Measurements from ENCODE around the gene PER2.

Gene PER2

GRCh38 chr2:238294046-238294392 lies 5.6 kb upstream of the PER2 start:
- no peak overlapping the region for H3K4me3 ChIP-seq (ENCODE audit: low read length)
- no peak overlapping the region for H2AFZ ChIP-seq (ENCODE audit: low read depth, low read length)
- no peaks in the 10 kb centered on the region for H4K20me1 ChIP-seq (ENCODE audit: insufficient read depth, low read length)
- H3K36me3 ChIP-seq (replicated peaks; ENCODE audit: low read depth, low read length), result no peaks in the 10 kb centered on the region
- no peak overlapping the region for H3K27ac ChIP-seq (ENCODE audit: low read length)
- H3K4me2 ChIP-seq (ENCODE audit: low read length), result no peak overlapping the region
- H3K27me3 ChIP-seq (ENCODE audit: low read depth, low read length), result peaks cover 4% of the 10 kb centered on the region; the same call in 1 of the 2 replicates
- no peak overlapping the region for H3K9ac ChIP-seq (ENCODE audit: low read length)
- no peaks in the 10 kb centered on the region for H3K79me2 ChIP-seq (ENCODE audit: low read length)
- TF ChIP-seq CTCF (IDR thresholded peaks at IDR 0.05; ENCODE audit: low read depth, low read length), result no peak
- TF ChIP-seq EZH2phosphoT487 (IDR thresholded peaks at IDR 0.05; ENCODE audit: low read depth), result no peak
- peaks cover 4% of the 10 kb centered on the region for H3K4me1 ChIP-seq (ENCODE audit: low read length)
- no peaks in the 10 kb centered on the region for H3K9me3 ChIP-seq (ENCODE audit: insufficient read depth, low read length)

- H3K4me2 ChIP-seq (ENCODE audit: low read length), result no peak overlapping the region
- H3K9ac ChIP-seq (ENCODE audit: low read length), result no peak overlapping the region
- TF ChIP-seq EZH2phosphoT487 (IDR thresholded peaks at IDR 0.05; ENCODE audit: low read depth), result no peak
- no peak for TF ChIP-seq CTCF (IDR thresholded peaks at IDR 0.05; ENCODE audit: low read depth, low read length)
- no peaks in the 10 kb centered on the region; the same call in 1 of the 2 replicates for H4K20me1 ChIP-seq (ENCODE audit: insufficient read depth, low read length)
- H3K27me3 ChIP-seq (ENCODE audit: low read depth, low read length), result no peaks in the 10 kb centered on the region
- H3K9me3 ChIP-seq (ENCODE audit: insufficient read depth, low read length), result no peaks in the 10 kb centered on the region
- H3K36me3 ChIP-seq (replicated peaks; ENCODE audit: low read depth, low read length), result no peaks in the 10 kb centered on the region
- no peak overlapping the region for H3K4me3 ChIP-seq (ENCODE audit: low read length)
- peaks cover 12% of the 10 kb centered on the region for H3K4me1 ChIP-seq (ENCODE audit: low read length)
- peaks cover 17% of the 10 kb centered on the region for H3K79me2 ChIP-seq (ENCODE audit: low read length)
- no peak overlapping the region for H3K27ac ChIP-seq (ENCODE audit: low read length)
- no peak overlapping the region for H2AFZ ChIP-seq (ENCODE audit: low read depth, low read length)
These were observed 3.3 kb upstream of the PER2 start for GRCh38 chr2:238291550-238292281.

GRCh38 chr2:238290715-238291549 lies 2.5 kb upstream of the PER2 start:
- no peaks in the 10 kb centered on the region for H3K27me3 ChIP-seq (ENCODE audit: low read depth, low read length)
- no peak overlapping the region for H3K9ac ChIP-seq (ENCODE audit: low read length)
- peaks cover 12% of the 10 kb centered on the region for H3K4me1 ChIP-seq (ENCODE audit: low read length)
- no peak overlapping the region for H2AFZ ChIP-seq (ENCODE audit: low read depth, low read length)
- H3K4me2 ChIP-seq (ENCODE audit: low read length), result no peak overlapping the region
- H3K79me2 ChIP-seq (ENCODE audit: low read length), result peaks cover 24% of the 10 kb centered on the region
- no peaks in the 10 kb centered on the region for H3K9me3 ChIP-seq (ENCODE audit: insufficient read depth, low read length)
- H3K4me3 ChIP-seq (ENCODE audit: low read length), result no peak overlapping the region
- no peak overlapping the region for H3K27ac ChIP-seq (ENCODE audit: low read length)
- TF ChIP-seq EZH2phosphoT487 (IDR thresholded peaks at IDR 0.05; ENCODE audit: low read depth) (no peak), CTCF (IDR thresholded peaks at IDR 0.05; ENCODE audit: low read depth, low read length) (no peak)
- no peaks in the 10 kb centered on the region; the same call in 1 of the 2 replicates for H4K20me1 ChIP-seq (ENCODE audit: insufficient read depth, low read length)
- H3K36me3 ChIP-seq (replicated peaks; ENCODE audit: low read depth, low read length), result no peaks in the 10 kb centered on the region

- Histone ChIP-seq H3K79me2 (ENCODE audit: low read length) (peaks cover 33% of the 10 kb centered on the region), H3K27ac (ENCODE audit: low read length) (no peak overlapping the region), H4K20me1 (ENCODE audit: insufficient read depth, low read length) (peaks cover 2% of the 10 kb centered on the region; the same call in 1 of the 2 replicates), H3K4me3 (ENCODE audit: low read length) (no peak overlapping the region), H3K36me3 (replicated peaks; ENCODE audit: low read depth, low read length) (no peaks in the 10 kb centered on the region), H3K27me3 (ENCODE audit: low read depth, low read length) (no peaks in the 10 kb centered on the region), H2AFZ (ENCODE audit: low read depth, low read length) (no peak overlapping the region), H3K9ac (ENCODE audit: low read length) (no peak overlapping the region), H3K9me3 (ENCODE audit: insufficient read depth, low read length) (no peaks in the 10 kb centered on the region), H3K4me2 (ENCODE audit: low read length) (0 out of 2 replicates have a peak overlapping the region, but pooled peaks have one; percentile 73), H3K4me1 (ENCODE audit: low read length) (peaks cover 12% of the 10 kb centered on the region)
- TF ChIP-seq EZH2phosphoT487 (IDR thresholded peaks at IDR 0.05; ENCODE audit: low read depth) (no peak), CTCF (IDR thresholded peaks at IDR 0.05; ENCODE audit: low read depth, low read length) (no peak)
These were observed 1.7 kb upstream of the PER2 start for GRCh38 chr2:238290091-238290509.
